Stimulated activated CD4-positive, alpha-beta T cell treated with anti-CD3 and anti-CD28 coated beads, TNF-alpha, amount 100 ng/mL, for 4 hours (primary cell): ENCODE measurements around the gene QRFP.

ENCODE experiments used
- DNase-seq, 3 experiments: peaks; one replicate each; pipeline ENCODE4 v3.0.0-alpha.2; 2020; ENCODE audit warnings: low read depth in 3 of 3

The QRFP gene

DNA sequence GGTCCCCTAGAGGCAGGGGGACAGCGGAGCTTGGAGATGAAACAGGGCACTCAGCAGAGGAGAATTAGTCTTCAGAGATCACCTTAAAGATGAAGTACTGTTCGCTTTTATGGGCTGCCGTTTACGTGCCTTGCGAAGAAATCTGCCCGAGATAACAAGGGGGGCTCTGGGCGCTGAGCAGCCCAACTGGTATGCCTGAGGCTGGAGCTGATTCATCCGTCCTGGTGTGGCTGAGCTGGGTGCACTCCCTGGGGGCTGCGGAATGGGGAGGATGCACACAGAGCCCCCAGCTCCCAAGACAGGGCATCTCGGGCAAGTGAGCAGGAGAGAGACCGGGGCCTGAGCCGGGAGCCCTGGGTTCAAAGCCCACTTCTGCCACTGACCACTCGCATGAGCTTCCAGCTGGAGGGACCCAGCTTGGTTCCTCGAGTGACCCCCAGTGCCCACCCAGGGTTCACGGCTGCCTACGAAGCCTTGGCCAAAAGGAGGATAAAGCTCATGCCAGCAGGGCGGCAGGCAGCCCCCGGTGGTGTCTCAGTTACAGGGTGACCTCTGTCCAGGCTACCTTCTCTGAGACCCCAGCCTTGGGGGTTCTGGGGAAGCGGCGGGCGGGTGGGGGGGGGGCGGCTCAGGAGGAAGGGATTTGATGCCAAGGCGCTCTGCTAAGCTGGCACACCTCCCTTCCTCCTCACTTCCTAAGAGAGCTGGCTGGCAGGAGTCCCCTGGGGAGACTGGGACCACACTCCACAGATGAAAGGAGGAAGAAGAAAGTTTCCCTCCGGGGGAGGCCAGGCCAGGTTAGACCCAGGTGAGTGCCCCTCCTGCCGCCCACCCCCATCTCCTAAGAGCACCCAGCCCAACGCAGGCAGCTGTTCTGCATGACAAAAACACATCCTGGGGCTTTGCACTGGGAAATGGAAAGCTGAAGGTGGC is 36.8 kb upstream of the QRFP start:
- no peak for DNase-seq

DNA sequence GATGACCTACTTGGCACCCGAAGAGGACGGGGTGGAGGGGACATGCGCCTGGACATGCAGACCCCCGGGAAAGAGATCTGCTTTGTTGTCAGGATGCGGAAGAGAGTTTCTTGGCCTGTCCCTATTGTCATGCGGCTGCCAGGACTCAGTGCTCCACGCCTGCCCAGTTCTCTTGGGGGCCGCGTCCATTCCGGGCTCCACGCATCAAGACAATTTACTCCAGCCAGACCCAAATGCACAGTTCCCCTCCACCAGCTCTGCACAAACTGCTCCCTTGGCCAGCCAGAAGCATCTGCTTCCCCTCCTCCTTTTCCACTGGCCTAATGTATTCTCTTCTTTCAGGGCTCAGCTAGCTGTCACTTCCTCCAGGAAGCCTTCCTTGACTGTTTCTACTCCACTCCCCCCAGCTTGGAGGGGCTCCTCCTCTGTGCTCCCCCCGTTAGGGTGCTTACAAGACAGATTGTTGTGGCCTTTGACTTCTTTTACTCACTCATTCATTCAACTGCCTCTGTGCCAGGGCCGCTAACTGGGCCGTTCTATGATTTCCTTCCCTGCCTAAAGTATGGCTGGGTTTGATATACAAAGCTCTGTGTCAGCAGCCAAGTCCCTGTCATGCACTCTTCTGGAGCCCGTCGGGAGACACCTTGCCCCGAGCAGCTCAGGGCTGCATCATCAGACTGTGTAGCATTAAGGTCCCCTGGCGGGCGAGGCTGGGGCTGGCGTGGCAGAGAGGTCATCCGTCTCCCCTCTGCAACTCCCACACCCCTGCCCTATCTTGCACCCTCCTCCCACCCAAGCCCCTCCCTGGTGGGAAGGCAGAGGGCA is 35.9 kb upstream of the QRFP start:
- no peak for DNase-seq

DNA sequence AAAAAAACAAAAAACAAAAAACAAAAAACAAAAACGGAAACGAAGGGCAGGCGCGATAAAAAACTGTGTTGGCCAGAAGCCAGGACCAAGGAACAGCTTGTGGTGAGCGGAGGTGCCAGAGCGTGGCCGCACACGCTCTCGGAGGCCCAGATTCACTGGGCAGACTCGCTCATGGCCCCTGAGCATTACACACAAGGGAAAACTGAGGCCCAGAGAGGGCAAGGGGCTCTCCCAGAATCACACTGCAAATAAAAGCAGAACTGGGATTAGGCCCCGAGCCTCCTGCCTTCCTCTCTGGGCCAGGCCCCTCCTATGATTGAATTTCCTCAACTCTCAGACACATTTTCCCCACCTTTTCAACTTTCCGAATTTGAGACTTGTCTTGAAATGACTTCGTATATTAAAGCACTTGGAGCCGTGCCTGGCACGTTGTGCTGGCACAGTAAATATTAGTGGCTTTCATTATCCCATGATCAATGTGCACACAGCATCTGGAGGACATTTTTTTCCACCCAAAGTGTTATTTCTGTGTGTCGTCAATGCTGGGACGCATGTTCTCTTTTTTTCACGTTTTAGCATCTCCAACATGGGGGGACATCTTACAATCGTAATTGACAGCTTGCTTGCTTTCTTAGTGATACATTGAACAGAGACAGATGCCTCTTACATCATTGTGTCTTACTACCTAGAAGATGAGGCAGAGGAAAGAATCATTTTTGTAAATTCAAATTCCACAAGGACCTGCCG is 35.1 kb upstream of the QRFP start:
- DNase-seq, result no peak

DNA sequence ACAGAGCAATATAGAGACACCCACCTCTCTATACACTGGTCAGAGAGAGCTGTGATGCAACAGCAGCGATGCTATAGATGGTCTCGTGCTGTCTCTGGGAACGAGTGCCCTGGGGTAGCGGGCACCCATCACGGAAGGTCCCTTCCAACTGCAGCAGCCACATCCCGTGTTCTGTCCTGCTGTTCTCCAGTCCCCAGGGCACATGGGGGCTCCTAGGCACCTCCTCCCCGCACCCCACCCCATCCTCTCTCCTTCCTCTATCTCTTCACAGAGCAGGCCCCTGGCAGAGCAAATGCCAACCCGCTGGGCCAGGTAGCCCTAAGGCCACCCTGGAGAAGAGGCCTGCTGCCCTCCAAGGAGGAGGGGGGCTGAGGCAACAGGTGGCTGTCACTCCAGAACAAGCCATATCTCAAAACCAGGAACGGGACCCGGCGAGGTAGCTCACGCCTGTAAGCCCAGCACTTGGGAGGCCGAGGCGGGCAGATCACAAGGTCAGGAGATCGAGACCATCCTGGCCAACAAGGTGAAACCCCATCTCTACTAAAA is 34.3 kb upstream of the QRFP start:
- DNase-seq, result no peak

DNA sequence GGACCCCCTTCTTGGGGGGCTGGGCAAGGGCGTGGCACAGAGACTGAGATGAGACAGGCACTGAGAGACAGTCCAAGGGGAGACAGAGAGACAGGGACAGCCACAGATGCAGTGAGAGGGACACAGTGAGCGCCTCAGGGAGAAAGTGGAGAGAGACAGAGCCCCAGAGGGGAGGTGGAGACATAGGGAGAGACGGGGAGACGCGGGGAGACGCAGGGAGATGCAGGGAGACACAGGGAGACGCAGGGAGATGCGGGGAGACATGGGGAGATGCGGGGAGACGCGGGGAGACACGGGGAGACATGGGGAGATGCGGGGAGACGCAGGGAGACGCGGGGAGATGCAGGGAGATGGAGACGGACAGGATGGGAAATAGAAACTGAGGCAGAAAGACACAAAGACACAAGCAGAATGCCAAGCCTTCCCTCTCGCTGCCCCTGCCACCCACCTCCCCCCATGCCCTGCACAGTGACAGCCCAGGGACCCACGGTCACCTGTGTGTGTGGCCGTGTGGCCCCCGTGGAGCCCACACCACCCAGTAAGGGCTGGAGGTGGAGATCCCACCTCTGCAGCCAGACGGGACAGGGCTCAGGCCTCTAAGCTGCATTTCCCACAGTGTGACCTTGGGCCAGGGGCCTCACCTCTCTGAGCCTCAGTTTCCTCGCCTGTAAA is 33.7 kb upstream of the QRFP start:
- DNase-seq, result no peak

DNA sequence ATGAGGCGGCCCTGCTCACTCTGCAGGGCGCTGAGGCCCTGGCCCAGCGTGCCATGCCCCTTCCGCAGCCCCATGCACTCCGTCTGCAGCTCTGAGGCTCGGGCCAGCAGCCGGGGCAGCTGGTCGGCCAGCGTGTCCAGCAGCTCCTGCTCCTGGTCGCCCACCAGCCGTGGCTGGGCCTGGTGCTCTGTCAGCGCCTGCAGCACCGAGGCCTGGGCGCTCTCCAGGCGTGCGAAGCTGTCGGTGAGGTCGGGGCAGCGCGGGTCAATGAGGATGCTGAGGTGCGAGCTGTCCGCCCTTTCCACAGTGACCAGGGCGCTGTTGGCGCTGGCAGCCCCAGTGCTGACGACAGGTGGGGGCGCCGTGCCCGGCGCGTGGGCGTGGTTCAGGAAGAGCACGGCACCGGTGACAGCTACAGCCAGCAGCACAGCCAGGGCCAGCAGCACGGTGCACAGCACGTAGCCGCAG is 33.0 kb upstream of the QRFP start:
- no peak for DNase-seq

DNA sequence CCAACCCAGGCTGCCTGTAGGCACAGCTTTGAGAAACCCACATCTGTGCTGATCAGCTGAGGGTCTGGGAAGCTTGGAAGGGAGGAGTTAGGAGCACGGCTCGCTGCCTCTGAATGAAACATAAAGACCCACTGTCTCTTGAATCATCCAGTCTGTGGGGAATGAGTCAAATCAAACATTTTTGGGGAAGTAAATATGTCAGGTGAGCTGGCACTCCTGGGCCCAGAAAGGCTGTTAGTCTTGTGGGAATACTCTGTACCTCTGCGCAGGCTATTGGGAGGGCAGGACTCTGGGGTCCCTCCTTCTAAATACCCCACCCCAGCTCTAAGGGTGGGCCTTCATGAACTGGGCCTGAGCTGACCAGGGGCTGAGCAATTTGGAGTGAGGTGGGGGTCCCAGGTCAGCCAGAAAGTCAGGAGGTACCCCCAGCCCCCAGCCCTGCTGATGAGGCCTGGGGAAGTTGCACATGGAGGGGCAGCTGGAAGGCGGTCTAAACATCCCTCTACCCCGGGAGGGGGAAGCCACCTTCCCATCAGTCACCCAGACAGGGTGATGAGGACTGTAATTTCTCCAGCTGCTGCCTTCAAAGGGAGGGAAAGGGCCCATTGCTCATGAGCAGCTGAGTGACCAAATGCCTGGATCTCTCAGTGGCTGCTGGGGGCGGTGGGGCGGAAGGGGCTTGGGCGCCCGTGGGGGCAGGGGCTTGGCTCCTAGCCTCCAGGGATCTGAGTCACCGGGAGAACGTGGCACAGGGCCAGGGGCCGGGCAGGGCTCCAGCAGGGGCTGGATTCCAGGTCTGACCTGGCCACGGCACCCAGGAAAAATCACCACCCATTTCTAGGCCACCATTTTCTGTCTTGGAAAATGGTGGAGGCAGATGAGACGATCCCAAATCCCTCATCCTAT is 31.6 kb upstream of the QRFP start:
- no peak for DNase-seq

DNA sequence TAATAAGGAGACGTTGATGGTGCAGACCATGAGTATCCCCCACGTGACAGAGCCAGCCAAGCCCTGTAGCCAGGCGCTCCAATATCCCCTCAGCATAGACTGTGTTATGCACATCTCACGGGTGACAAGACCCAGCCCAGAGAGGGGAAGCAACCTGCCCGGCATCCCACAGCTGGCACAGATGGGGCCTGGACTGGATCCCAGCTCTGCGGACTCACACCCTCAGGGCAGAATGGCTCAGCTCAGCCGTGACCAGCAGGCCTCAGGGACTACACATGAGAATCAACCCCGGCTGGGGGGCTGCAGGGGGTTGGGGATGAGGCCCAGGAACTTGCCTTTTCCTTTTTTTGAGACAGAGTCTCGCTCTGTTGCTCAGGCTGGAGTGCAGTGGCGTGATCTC is 30.7 kb upstream of the QRFP start:
- no peak for DNase-seq

DNA sequence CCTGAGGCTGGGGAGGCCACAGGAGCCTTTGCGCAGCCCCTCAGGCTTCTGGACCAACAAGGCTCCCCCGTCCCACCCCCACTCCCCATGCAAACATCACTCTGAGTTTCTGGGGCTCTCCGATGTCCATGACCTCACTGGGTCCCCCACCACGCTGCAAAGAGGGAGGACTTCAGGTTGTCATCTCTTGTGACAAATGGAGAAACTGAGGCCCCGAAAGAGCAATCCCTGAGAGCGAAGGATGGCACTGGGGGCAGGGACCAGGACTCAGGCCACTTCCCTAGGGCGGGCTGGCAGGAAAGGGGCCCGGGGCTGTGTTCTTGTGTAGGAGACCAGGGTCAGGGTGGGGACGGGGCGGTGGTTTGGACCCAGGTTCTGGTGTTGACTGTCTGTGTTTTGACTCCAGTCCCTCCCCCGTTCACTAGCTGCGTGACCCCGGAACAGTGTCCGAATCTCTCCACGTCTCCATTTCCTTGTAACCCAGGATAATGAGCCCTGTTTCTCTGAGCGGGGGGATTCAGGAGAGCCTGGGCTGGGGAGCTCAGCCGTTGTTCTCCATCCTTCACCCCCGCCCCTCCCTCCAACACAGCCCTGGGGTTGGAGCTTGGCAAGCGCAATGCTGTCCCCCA is 28.6 kb upstream of the QRFP start:
- DNase-seq, result no peak

DNA sequence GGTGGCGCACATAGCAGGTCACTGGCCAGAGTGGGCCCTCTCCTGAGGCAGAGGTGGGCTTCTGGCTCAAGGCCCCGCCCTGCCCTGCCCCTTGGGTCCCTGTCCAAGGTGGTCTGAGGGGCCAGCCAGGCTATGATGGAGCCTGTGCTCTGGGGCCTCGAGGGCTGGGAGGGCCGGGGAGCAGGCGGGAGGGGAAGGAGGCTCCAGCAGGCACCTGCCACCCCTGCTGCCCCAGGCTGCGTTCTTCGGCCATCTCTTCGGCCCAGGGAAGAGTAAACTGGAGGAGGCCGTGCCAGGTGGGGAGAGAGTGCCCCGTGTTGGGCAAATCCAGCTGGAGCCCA is 27.8 kb upstream of the QRFP start:
- DNase-seq, result no peak

DNA sequence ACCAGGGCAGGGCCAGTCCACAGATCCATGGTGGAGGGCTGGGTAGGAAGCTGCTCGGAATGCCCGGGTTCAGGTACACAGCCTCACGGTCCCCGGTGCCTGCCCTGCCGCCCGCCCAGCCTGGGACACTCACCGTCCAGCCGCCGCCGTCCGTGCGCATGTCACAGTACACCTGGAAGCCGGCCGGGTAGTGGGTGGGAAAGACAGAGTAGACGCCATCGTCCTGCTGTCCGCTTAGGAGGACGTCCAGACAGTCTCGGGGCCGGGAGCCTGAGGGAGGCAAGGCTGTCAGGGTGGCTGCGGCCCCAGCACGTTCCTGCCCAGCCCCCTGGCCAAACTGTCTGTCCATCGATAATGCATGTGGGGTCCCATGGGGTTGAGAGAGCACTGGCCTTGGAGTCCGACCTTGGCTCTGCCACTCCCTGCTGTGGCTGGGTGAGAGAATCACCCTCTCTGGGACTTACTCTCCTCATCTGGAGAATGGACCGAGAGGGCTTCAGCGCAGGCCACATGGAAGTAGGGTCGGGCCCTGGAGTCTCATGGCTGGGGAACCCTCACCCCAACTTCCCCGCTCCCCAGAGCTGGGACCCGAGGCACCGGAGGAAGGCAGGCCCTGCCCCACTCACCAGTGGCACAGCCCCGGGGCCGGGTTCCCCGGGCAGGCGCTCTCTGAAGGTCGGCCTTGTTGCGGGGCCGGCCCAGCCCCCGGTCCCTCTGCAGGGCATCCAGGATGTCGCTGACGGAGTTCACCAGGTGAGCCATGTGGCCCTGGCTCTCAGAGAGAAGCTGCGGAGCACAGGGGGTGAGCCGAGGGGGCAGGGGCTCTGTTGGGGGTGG is 27.2 kb upstream of the QRFP start:
- DNase-seq, result no peak

DNA sequence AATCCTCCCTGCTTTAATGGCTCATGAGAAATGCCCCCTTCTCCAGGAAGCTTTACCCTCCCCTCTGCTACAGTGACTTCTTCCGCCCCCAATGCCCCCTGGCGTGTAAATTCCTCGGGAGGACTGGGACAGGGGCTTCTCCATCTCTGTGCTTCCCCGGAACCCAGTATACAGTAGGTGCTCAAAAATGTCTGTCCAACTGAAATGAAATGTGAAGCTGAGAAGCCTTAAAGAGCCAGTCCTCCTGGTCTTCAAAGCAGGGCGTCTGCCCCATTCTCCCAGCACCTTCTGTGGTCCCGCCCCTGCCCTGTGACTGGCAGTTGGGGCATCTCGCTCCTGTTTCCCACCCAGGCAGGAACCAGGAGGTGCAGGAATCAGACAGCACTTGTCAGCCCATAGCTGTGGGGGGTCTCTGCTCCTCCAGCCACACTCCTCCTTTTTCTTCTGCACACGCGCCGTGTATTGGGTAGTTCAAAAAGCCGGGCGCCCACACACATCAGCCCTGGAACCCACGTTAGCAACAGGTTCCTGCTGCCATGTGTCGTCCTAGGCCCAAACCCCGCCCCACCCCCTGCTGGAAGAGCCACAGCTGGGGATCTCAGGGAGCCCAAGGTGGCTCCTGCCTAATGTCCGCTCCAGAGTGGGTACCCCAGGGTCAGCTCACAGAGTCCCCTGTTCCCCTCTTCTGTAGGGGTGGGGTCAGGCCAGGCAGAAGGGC is 26.4 kb upstream of the QRFP start:
- DNase-seq, result no peak

DNA sequence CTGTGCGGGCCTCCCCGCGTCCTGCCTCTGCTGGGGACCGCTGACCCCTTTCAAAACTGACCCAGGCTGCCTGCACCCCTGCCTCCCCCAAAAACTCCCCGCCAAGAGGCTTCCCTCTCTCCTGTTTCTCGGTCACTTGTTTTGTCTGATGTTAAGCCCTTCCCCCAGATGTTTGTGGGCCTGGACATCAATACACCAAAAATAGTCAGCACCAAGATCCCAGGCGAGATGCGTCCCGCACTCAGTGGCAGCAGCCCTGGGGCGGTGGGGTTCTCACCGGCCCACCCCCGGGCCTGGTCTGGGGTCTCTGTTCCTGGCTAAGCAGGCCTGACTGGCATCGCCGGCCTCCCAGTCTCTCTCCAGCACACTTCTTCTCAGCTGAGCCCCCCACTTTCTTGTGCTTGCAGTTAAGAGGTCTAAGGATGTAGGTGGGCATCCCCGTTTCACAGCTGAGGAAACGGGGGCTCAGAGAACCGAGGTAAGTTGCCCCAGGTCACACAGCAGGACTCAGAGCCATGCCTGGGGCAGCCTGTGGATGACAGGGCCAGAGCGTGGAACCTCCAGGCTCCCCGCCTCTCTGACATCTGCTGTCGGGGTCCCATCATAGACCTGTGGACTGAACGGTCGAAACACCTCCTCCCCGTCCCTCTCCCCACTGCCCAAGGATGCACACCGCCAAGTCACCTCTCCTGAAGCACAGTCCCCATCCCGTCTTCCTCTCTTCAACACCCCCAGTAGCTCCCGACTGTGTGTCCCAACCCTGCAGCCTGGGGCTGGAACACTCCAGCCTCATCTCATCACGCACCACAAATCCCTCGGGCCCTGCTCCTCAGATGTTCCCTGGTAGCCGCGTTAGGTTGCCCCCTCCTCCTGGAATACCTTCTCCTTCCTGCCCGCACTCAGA is 25.6 kb upstream of the QRFP start:
- no peak for DNase-seq

DNA sequence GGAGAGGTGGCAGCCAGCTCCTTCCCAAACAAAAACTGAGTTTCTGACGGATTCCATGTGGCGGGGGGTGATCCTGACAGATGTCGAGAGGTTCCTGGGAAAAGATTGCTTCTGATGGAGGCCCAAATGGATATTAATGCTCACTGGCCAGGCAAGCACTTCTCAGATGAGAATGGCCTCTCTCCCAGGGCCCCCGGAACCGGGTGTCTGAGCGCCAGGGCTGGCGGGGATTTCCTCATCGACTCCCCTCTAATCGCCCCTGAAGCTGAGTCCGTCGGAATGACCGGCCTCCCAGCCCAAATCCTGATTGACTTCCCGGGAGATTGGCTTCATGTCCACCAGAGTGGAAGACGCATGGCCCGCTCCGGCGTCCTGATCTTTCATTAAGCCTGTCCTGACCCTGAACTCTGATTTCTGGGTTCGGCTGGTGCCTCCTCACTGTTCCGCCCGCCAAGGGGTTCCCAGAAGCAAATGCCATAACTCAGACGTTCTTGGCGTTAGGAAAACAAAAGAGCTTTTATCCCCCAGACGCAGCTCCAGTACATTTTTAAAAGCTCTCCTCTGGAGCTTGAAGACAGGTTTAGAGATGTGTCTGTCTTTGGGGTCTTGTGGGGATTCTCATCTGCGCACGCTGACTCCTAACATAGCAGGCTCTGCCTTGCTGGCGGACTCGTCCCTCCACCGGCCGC is 24.8 kb upstream of the QRFP start:
- DNase-seq, result no peak

DNA sequence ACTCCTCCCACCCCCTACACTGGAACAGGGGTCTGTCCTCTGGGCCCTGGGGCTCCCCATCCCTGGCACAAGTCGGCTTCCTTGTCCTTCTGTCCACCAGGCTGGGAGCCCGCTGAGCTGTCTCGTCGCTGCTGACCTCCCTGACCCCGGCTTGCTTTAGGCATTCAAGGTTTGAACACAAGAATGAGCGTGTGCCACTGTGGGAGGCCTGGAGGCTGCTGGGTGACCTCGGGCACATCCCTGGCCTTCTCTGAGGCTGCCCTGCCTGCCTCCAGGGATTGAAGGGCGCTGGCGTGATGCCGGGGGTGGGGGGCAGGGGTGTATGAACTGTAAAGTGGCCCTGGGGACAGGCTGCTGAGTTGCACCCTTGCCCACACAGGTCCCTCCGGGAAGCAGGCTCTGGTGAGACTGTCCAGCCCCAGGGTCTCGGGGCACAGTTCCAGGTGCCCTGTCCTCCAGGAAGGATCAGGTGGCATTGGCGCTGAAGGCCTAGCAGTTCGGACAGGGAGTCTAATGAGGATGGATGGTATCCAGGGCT is 24.2 kb upstream of the QRFP start:
- DNase-seq, result no peak

DNA sequence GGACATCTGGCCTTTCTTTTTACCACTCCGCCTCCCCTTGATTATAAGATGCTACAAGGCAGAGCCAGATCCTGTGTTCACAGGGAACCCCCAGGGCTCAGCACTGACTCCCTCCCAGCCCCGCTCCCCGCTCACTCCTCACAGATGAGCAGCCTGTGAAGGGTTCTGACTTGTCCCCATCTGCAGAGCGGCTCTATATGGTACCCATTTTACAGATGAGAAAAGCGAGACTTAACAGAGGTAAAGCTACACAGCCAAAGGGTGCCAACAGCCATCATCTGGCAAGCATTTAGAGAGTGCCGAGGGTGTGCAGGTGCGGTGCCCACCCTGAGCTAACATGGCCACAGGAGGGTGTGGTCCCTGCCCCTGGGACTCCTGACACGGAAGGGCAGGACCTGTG is 23.6 kb upstream of the QRFP start:
- DNase-seq, result no peak
